GM21786 (cell line): ENCODE measurements around the gene NSMF.
A peak's percentile ranks its signal among the peaks of the same experiment; 100 is the strongest.

Source experiments
- ATAC-seq: cut with Tn5 transposase; IDR thresholded peaks from one replicate; pipeline ENCODE4 v1.9.1; 2021; ENCODE audit not compliant: unreplicated experiment

NSMF gene

DNA sequence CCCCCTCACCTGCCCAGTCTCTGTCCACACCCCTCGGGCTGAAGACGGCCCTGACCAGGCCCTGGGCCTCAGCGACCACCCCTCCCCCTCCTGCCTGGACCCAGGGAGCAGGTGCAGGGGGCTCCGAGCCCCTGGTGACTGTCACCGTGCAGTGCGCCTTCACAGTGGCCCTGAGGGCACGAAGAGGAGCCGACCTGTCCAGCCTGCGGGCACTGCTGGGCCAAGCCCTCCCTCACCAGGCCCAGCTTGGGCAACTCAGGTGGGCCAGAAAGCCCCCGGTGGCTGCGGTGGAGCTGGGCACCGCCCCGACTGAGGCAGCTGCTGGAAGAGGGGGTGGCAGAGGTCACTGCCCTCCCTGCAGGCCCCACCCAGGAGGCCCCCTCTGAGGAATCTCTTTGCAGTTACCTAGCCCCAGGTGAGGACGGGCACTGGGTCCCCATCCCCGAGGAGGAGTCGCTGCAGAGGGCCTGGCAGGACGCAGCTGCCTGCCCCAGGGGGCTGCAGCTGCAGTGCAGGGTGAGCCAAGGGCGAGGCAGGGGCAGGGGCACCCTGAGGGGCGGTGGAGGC lies 25.7 kb downstream of the NSMF start:
- ATAC-seq = no peak

GRCh38 chr9:137432687-137433348 lies 26.3 kb downstream of the NSMF start:
- ATAC-seq = no peak

DNA sequence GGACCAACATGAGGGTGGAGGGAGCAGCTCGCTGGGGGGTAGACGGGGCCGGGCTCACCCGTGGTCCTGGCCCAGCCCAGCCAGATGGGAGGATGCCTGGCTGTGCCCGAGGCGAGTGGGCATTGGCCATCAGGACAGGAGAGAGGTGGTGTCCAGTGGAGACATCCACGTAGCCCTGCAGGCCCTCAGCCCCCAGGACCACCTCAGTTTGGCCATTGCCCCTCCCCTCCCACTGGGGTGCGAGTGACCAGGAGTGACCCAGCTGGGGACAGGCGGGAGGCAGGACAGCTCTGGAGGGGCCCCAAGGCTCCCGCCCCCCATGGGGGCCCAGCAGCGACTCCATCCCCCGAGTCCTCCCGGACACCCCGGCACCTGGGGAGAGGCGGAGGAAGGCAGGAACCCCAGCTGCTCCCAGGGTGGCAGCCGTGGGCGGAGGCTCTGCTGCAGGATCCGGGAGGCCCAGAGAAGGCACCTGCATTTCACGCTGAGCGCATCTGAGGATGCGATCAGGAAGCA lies 27.7 kb downstream of the NSMF start:
- no peak for ATAC-seq

GRCh38 chr9:137430723-137431415 lies 28.3 kb downstream of the NSMF start:
- ATAC-seq = no peak

DNA sequence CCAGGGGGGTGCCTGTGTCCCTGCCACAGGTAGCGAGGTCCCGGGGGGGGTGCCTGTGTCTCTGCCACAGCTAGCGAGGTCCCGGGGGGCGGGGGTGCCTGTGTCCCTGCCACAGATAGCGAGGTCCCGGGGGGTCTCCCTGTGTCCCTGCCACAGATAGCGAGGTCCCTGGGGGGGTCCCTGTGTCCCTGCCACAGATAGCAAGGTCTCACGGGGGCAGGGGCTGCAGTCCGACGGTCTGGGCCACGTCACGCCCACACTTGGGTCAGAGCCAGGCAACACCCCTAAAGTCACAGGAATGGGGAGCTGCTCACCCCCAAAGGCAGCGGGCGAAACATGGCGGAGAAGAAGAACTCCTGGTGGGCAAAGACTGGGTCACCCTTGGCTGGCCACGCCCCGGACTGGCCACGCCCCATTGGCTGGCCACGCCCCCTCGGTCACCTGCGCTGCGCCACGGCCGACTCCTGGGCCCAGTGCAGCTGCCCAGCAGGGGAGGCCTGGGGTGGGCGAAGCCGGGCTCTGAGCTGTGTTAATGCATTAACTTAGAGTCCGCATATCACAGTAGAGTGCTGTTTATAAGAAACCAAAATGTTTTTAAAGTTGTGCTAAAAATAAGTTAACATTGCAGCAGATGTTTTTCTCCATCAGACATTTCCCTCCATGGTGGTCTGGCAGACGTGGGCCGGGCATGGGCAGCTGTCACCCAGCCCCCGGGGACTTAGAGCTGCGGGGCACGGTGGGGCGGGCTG lies 29.0 kb downstream of the NSMF start:
- ATAC-seq = no peak

GRCh38 chr9:137429546-137429890 lies 29.6 kb downstream of the NSMF start:
- no peak for ATAC-seq

DNA sequence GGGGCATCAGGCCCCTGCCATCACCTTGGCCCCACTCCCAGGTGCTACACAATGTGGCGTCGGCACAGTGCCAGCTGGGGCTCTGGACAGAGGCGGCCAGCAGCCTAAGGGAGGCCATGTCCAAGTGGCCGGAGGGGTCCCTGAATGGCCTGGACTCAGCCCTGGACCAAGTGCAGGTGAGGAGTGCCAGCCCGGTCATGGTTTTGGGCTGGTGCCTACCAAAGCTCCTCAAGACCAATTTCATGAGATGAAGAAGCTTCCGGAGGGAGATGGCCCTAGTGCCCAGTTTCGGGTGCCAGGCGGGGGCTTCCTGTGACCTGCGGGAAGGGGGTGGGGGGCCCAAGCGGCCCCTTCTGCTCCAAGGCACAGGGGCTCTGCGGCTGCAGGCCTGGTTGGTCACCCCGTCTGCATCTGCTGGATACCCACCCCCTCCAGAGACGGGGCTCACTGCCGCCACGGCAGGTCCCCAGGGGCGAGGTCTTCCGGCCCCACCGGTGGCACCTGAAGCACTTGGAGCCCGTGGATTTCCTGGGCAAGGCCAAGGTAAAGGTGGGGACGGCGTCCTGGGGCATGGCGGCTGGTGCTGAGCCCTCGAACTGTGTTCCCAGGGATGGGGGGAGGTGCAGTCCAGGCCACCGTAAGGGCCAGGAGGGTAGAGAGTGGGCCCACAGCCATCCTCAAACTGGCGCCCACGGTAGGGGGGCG lies 30.1 kb downstream of the NSMF start:
- no peak for ATAC-seq

GRCh38 chr9:137428311-137428630 lies 30.9 kb downstream of the NSMF start:
- ATAC-seq = no peak

DNA sequence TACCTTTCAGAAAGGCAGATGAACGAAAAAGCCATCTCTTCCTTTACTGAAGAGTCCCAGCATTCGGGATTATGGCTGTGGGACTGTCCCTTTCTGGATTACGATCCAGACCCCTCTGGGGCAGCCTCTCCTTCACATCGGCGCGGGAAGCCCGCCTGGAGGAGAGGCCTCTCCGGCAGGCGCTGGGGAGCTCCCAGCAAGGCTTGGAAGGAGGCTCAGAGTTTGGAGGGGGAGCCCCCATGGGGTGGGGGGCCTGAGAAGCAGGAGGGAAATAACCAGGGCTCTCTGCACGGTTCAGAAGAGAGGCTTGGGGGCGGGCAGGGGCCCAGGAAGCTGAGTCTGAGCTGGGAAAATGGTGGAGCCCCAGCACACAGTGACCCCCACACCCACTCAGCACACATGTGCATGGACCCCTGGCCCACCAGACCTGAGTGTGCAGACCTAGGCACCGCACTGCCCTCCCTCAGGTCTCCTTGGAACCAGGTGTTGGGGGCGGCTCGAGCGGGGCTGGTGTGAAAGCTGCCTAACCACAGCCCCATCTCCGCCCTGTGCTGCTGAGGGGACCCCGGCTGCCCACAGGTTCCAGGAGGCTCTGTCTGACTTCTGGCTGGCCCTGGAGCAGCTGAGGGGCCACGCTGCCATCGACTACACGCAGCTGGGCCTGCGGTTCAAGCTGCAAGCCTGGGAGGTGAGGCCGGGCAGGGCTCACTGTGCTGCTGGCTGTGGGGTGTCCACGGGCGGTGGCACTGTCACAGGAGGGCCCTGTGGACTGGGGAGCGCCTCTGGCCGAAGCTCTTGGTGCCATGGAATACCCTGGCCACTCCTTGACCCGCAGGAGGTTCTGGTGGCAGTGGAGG lies 31.5 kb downstream of the NSMF start:
- no peak for ATAC-seq

DNA sequence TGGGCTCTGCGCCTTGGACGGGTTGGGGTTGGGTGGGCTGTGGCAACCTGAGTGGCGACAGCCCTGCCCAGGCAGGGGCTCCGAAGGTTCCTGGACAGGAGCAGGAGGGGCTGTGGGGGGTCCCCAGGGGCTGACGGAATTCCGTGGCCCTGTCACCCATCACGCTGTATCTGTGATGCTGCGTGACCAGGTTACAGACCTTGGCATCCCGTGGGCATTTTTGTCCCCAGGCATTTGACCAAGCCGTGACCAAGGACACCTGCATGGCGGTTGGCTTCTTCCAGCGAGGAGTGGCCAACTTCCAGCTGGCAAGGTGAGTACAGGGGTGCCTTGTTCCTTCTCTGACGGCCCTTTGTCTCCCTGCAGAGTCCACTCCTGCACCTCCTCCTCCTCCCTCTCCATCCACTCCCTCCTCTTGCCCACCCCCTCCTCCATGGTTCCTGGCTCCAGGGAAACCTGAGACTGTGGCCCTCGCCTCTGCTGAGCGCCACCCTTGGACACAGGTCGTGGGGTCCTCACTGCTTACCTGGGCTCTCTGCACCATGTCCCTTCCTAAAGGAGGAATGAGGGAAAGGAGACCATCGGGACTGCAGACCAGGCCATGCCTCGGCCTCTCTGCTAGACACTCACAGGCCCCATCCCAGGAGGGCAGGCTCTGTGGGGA lies 33.0 kb downstream of the NSMF start:
- ATAC-seq = no peak

GRCh38 chr9:137423514-137424291 lies 35.4 kb downstream of the NSMF start:
- no peak for ATAC-seq

DNA sequence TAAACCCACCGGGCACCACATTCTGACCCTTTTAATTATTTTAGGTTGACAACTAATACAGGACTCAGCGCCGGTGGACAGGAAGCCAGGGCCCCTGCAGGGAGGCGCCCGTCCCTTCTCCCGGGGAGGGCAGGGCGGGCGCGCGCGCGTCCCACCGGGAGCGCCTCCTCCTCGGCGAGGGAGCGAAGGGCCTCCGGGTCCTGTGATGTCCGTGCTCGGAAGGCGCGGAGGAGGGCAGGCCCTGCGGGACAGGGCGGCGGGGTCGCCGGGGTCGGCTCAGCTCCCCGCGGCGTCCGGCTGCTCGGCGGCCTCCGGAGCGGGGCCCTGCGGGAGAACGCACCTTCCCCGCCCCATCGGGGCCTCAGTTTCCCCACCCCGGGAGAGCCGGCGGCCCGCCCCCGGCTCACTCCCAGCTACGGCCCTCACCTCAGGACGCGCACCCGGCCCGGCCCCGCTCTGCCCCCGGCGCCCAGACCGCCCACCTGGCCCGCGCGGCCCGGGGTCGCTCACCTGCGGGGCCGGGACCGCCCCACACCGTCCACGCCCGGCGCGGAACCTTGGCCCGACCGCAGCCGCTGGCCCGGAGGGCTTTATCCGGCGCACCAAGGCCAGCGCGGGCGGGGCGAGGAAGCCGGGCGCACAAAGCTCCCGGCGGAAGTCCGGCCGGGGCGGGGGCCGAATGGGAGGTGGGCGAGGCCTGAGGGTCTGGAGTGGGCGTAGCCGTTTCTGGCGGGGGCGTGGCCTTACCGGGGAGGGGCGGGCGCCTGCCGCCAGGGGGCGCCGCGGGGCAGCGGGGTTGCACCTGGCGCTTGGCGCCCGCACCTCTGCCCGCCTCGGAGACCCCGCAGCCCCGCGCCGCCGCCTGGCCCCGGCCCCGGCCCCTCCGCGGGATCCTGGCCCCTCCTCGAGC lies 36.3 kb downstream of the NSMF start, which contains the start of the genes EXD3 and NOXA1:
Gene EXD3, minus strand, starts transcription at position 559 of the 910 bp plus-strand sequence. CDS start 27,805 bp downstream, outside the sequence.
Gene NOXA1, plus strand, starts transcription at position 790 of the 910 bp plus-strand sequence. CDS start 137 bp downstream, outside the sequence.
- ATAC-seq = peak; percentile 74

- no peak for ATAC-seq
These were observed 37.1 kb downstream of the NSMF start for GRCh38 chr9:137421838-137422603.

DNA sequence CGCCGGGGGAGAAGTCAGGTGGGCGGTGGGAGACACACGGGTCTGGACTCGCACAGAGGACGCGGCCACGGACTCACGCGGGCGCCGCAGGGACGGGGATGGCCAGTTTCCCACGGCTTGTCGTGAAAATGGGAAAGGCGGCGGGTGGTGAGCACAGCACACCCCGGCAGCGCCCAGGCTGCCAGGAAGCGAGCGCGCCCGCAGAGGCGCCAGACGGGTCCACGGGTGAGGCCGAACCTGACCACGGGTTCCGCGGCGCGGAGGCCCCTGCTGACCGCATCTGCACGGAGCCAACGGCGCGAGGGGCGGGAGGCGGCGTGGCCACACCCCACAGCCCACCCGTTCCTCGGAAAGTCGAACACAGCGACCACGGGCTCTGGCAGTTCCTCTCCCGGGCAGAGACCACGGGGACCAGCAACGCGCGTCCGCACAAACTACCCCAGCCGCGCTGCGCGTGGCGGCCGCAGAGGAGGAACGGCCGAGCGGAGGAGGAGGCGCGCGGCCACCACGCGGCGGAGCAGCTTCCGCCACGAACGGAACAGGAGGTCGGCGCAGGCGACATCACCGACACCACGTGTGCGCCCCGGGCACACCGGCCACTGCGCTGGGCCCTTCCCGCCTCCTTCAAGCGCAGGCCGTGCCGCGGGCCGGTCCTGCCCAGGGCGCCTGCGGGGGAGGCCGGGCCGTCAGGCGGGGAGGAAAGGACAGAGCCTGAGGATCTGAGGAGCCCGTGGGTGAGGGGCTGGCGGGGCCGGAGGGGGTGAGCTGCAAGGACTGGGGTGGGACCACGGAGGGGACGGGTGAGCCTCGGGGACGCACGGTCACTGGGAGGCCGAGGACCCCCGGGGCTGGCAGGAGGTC lies 41.7 kb downstream of the NSMF start:
- no peak for ATAC-seq

GRCh38 chr9:137416563-137417151 lies 42.5 kb downstream of the NSMF start:
- ATAC-seq = no peak
